Measurements from ENCODE around the gene C6orf136. TPM values are rescaled to one million over a fixed set of nuclear protein-coding genes. Genes with fewer than 3 reads are reported as not detected.

The C6orf136 gene
- total RNA-seq, 1 donor from 2014 or later: 7.6 TPM

GRCh38 chr6:30683980-30684338 is 37.0 kb downstream of the C6orf136 start:
- no peak for DNase-seq (ENCODE audit: low read depth)
- Histone ChIP-seq H3K27me3 (ENCODE audit: control insufficient read depth, insufficient read depth, low read length) (no peaks in the 10 kb centered on the region), H3K4me3 (ENCODE audit: low read depth, low read length) (peak overlapping the region; percentile 85), H3K36me3 (ENCODE audit: control insufficient read depth, insufficient read depth, low read length) (peaks cover 1% of the 10 kb centered on the region)
- TF ChIP-seq, protein P1, sequence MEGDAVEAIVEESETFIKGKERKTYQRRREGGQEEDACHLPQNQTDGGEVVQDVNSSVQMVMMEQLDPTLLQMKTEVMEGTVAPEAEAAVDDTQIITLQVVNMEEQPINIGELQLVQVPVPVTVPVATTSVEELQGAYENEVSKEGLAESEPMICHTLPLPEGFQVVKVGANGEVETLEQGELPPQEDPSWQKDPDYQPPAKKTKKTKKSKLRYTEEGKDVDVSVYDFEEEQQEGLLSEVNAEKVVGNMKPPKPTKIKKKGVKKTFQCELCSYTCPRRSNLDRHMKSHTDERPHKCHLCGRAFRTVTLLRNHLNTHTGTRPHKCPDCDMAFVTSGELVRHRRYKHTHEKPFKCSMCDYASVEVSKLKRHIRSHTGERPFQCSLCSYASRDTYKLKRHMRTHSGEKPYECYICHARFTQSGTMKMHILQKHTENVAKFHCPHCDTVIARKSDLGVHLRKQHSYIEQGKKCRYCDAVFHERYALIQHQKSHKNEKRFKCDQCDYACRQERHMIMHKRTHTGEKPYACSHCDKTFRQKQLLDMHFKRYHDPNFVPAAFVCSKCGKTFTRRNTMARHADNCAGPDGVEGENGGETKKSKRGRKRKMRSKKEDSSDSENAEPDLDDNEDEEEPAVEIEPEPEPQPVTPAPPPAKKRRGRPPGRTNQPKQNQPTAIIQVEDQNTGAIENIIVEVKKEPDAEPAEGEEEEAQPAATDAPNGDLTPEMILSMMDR (IDR thresholded peaks at IDR 0.05; ENCODE audit: insufficient read depth, low read length, poor library complexity, severe bottlenecking): no peak

- Histone ChIP-seq H3K27me3 (ENCODE audit: control insufficient read depth, insufficient read depth, low read length) (no peaks in the 10 kb centered on the region), H3K4me3 (ENCODE audit: low read depth, low read length) (peak overlapping the region; percentile 85), H3K36me3 (ENCODE audit: control insufficient read depth, insufficient read depth, low read length) (peaks cover 1% of the 10 kb centered on the region)
- DNase-seq (ENCODE audit: low read depth): no peak
- TF ChIP-seq, protein P1 (IDR thresholded peaks at IDR 0.05; ENCODE audit: insufficient read depth, low read length, poor library complexity, severe bottlenecking): no peak
Observed at GRCh38 chr6:30684386-30685156, 37.6 kb downstream of the C6orf136 start.

GRCh38 chr6:30685157-30686008 is 38.5 kb downstream of the C6orf136 start:
- peaks cover 1% of the 10 kb centered on the region for H3K36me3 ChIP-seq (ENCODE audit: control insufficient read depth, insufficient read depth, low read length)
- TF ChIP-seq, protein P1 (IDR thresholded peaks at IDR 0.05; ENCODE audit: insufficient read depth, low read length, poor library complexity, severe bottlenecking): no peak
- DNase-seq (ENCODE audit: low read depth): no peak
- peak overlapping the region; percentile 85 for H3K4me3 ChIP-seq (ENCODE audit: low read depth, low read length)
- H3K27me3 ChIP-seq (ENCODE audit: control insufficient read depth, insufficient read depth, low read length): no peaks in the 10 kb centered on the region

- H3K36me3 ChIP-seq (ENCODE audit: control insufficient read depth, insufficient read depth, low read length): peaks cover 1% of the 10 kb centered on the region
- H3K4me3 ChIP-seq (ENCODE audit: low read depth, low read length): peak within 1 kb of the TSS; percentile 85
- no peaks in the 10 kb centered on the region for H3K27me3 ChIP-seq (ENCODE audit: control insufficient read depth, insufficient read depth, low read length)
- TF ChIP-seq, protein P1 (IDR thresholded peaks at IDR 0.05; ENCODE audit: insufficient read depth, low read length, poor library complexity, severe bottlenecking): no peak
- DNase-seq (ENCODE audit: low read depth): no peak
Observed at GRCh38 chr6:30686009-30686907, 39.3 kb downstream of the C6orf136 start, which contains the start of gene PPP1R18. Gene PPP1R18, minus strand, starts transcription at chr6:30686645. Its CDS starts 627 bp downstream, at chr6:30686018.

DNA sequence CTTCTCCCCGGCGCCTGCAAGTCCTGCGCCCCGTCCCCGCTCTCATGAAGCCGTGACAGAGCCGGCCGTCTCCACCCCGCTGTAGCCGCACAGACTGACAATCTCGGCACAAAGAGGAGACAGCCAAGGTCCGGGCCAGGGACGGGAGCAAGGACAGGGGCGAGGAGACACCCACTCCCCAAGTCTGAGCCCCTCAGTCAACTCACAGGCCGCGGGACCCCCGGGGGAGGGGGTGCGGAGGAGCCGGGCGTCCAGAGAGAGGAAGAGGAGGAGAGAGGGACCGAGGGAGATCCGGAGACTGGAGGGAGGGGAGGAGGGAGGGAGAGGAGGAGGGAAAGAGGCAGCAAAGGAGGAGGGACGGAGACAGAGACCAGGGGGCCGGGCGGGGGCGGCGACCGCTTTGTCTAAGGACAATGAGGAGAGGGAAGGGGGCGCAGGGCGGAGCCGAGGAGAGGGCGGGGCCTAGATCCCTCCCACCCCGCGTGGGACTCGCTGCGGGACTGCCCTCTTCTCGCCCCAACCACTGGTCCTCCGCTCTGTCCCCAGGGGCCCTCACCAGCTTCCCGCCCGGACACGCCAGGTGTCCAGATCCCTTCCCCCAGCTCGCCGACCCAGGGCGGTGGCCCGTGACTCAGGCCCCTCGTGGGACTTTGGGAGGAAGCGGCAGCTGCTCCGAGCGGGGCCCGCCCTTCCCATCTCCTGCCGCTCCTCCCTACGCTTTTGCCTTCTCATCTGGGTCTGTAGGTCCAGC is 40.1 kb downstream of the C6orf136 start:
- TF ChIP-seq, protein P1 (IDR thresholded peaks at IDR 0.05; ENCODE audit: insufficient read depth, low read length, poor library complexity, severe bottlenecking): no peak
- Histone ChIP-seq H3K27me3 (ENCODE audit: control insufficient read depth, insufficient read depth, low read length) (no peaks in the 10 kb centered on the region), H3K36me3 (ENCODE audit: control insufficient read depth, insufficient read depth, low read length) (peaks cover 1% of the 10 kb centered on the region), H3K4me3 (ENCODE audit: low read depth, low read length) (peak overlapping the region; percentile 85)
- peak; percentile 86 for DNase-seq (ENCODE audit: low read depth)

Data from kidney epithelial cell (primary cell).